Keratinocyte (primary cell): ENCODE data around the gene PPP1R14B. TPM values are rescaled to one million over a fixed set of nuclear protein-coding genes. Genes with fewer than 3 reads are reported as not detected.

Experiments used
- DNase-seq: peaks from one replicate; pipeline ENCODE4 v3.0.0-alpha.2; 2011; ENCODE audit warnings: low read depth, missing footprints, low spot score
- FAIRE-seq: peaks from 2 replicates; lab custom pipeline; 2011; peaks lifted over from hg19 to GRCh38; lab: Jason Lieb, UNC
- H2AFZ ChIP-seq: 2 replicates; pipeline ENCODE4 v1.6.0; 2012; ENCODE audit warnings: low read length, control low read depth, inconsistent platforms; ENCODE audit not compliant: control insufficient read depth
- H3K27ac ChIP-seq: 2 replicates; pipeline ENCODE4 v1.5.1; 2011; ENCODE audit warnings: low read length; ENCODE audit not compliant: control insufficient read depth, insufficient read depth
- H3K27me3 ChIP-seq: 3 replicates; pipeline ENCODE4 v1.6.0; 2011; ENCODE audit warnings: low read length; ENCODE audit not compliant: control insufficient read depth, insufficient read depth; ENCODE audit errors: extremely low read depth
- H3K36me3 ChIP-seq, 2 experiments: 2 replicates in 1 of 2; 3 replicates in 1 of 2; pipeline ENCODE4 v1.5.1; 2011; ENCODE audit warnings: low read length in 2 of 2, mild to moderate bottlenecking in 1 of 2; ENCODE audit not compliant: control insufficient read depth in 2 of 2, insufficient read depth in 2 of 2; ENCODE audit errors: extremely low read depth in 1 of 2
- H3K4me1 ChIP-seq: 3 replicates; pipeline ENCODE4 v1.5.1; 2011; ENCODE audit warnings: low read length; ENCODE audit not compliant: control insufficient read depth, insufficient read depth; ENCODE audit errors: extremely low read depth
- H3K4me2 ChIP-seq: 3 replicates; pipeline ENCODE4 v1.6.0; 2011; ENCODE audit warnings: low read depth, low read length; ENCODE audit not compliant: control insufficient read depth, insufficient read depth; ENCODE audit errors: extremely low read depth
- H3K4me3 ChIP-seq, 3 experiments: fragments of 200-600 bp in 1 of 3; sonication (generic) in 1 of 3; 2 replicates in 2 of 3; 3 replicates in 1 of 3; pipeline ENCODE4 v1.5.1; 2011 to 2016; ENCODE audit warnings: low read length in 3 of 3, mild to moderate bottlenecking in 3 of 3, control low read depth in 2 of 3, inconsistent platforms in 1 of 3, low read depth in 1 of 3, mixed read lengths in 1 of 3, mixed run types in 1 of 3, moderate library complexity in 1 of 3; ENCODE audit not compliant: control insufficient read depth in 2 of 3, insufficient read depth in 2 of 3; ENCODE audit errors: extremely low read depth in 1 of 3
- H3K79me2 ChIP-seq: 2 replicates; pipeline ENCODE4 v1.6.0; 2012; ENCODE audit warnings: low read length; ENCODE audit not compliant: control insufficient read depth, insufficient read depth
- H3K9ac ChIP-seq: 3 replicates; pipeline ENCODE4 v1.6.0; 2011; ENCODE audit warnings: low read length; ENCODE audit not compliant: control insufficient read depth, insufficient read depth; ENCODE audit errors: extremely low read depth
- H3K9me1 ChIP-seq: 3 replicates; pipeline ENCODE4 v1.6.0; 2011; ENCODE audit warnings: low read length; ENCODE audit not compliant: control insufficient read depth, insufficient read depth; ENCODE audit errors: extremely low read depth
- H3K9me3 ChIP-seq: 2 replicates; pipeline ENCODE4 v1.5.1; 2012; ENCODE audit warnings: low read depth, low read length; ENCODE audit not compliant: control insufficient read depth
- H4K20me1 ChIP-seq: 3 replicates; pipeline ENCODE4 v1.6.0; 2011; ENCODE audit warnings: low read length; ENCODE audit not compliant: control insufficient read depth, insufficient read depth; ENCODE audit errors: extremely low read depth
- CTCF ChIP-seq, 3 experiments: IDR thresholded peaks in 1 of 3; conservative IDR thresholded peaks in 1 of 3; optimal IDR thresholded peaks in 1 of 3; 2 replicates in 2 of 3; 3 replicates in 1 of 3; pipeline versions ENCODE3 to v1.5.1; 2011; ENCODE audit warnings: low read length in 3 of 3, mild to moderate bottlenecking in 3 of 3, moderate library complexity in 2 of 3, control low read depth in 1 of 3, inconsistent platforms in 1 of 3; ENCODE audit not compliant: insufficient read depth in 2 of 3; ENCODE audit errors: extremely low read depth in 1 of 3
- EZH2 ChIP-seq: IDR thresholded peaks from one replicate; pipeline ENCODE4 v1.6.1; 2012; ENCODE audit warnings: inconsistent platforms, mild to moderate bottlenecking, low read length, moderate library complexity
- dilution Hi-C: fragments of 300-500 bp; cut with MboI; formaldehyde crosslinking; loops from one replicate; pipeline ENCODE4 v1.7.0; 2020; ENCODE audit warnings: low sequenced_read_pairs; ENCODE audit not compliant: extremely low pct_ligation_motif_present
- polyA plus RNA-seq, 5 experiments: library from polyadenylated mRNA; depleted of rRNA in 3 of 5; stranded (reverse) in 3 of 5; stranded (forward) in 1 of 5; unstranded in 1 of 5; fragments of >200 nt; gene quantifications; 1 replicate in 1 of 5; 2 replicates in 3 of 5; 3 replicates in 1 of 5; pipeline versions ENCODE4 v1.2.1 to v1.2.3, GENCODE V29; 2011 to 2012; ENCODE audit warnings: missing spikeins in 2 of 5, low read depth in 1 of 5, low replicate concordance in 1 of 5

Gene PPP1R14B
- polyA plus RNA-seq, 1 donor (not counting 4 experiments of a cell fraction or from before 2014, with no cell fraction given), result 208 TPM

- peaks cover 6% of the 10 kb centered on the region for H3K4me1 ChIP-seq
- TF ChIP-seq CTCF (optimal IDR thresholded peaks at IDR 0.05 in 1 of 3, IDR thresholded peaks at IDR 0.05 in 1 of 3, conservative IDR thresholded peaks at IDR 0.05 in 1 of 3; ENCODE audit: extremely low read depth in 1 of 3, insufficient read depth in 2 of 3, low read length in 3 of 3), result no peak
- TF ChIP-seq EZH2, result peak; percentile 58
- no peaks in the 10 kb centered on the region for H4K20me1 ChIP-seq
- H3K36me3 ChIP-seq, result peaks cover 0 to 4% of the 10 kb centered on the region in 2 experiments
- peak within 1 kb of the TSS; percentile 48 for H3K4me2 ChIP-seq
- H3K27me3 ChIP-seq, result peaks cover 34% of the 10 kb centered on the region
- DNase-seq, result no peak
- FAIRE-seq, result no peak
- H3K27ac ChIP-seq, result no peak within 1 kb of the TSS
- no peaks in the 10 kb centered on the region for H3K9me1 ChIP-seq
- H3K4me3 ChIP-seq, result peak within 1 kb of the TSS; percentile 8 to 34 (median 25)
- no peak within 1 kb of the TSS for H2AFZ ChIP-seq
- dilution Hi-C loops, result no loop called here
- no peaks in the 10 kb centered on the region for H3K9me3 ChIP-seq
- H3K79me2 ChIP-seq, result no peaks in the 10 kb centered on the region
- no peak within 1 kb of the TSS for H3K9ac ChIP-seq
Measured at GRCh38 chr11:64291262-64291751, 44.6 kb upstream of the PPP1R14B start, which contains the start of gene KCNK4. TSS of gene KCNK4 (plus strand) at chr11:64291302. CDS start at chr11:64293019, 1,717 bp downstream.

GRCh38 chr11:64290352-64291261 is 43.9 kb upstream of the PPP1R14B start:
- H3K27ac ChIP-seq, result no peak overlapping the region
- peaks cover 0 to 4% of the 10 kb centered on the region in 2 experiments for H3K36me3 ChIP-seq
- no peaks in the 10 kb centered on the region for H4K20me1 ChIP-seq
- H3K79me2 ChIP-seq, result no peaks in the 10 kb centered on the region
- no peak overlapping the region for H3K9ac ChIP-seq
- peaks cover 34% of the 10 kb centered on the region for H3K27me3 ChIP-seq
- peaks cover 10% of the 10 kb centered on the region for H3K4me1 ChIP-seq
- H2AFZ ChIP-seq, result no peak overlapping the region
- H3K4me3 ChIP-seq, result no peak overlapping the region
- no peaks in the 10 kb centered on the region for H3K9me3 ChIP-seq
- TF ChIP-seq EZH2, result peak; percentile 32
- no peak for TF ChIP-seq CTCF (optimal IDR thresholded peaks at IDR 0.05 in 1 of 3, IDR thresholded peaks at IDR 0.05 in 1 of 3, conservative IDR thresholded peaks at IDR 0.05 in 1 of 3; ENCODE audit: extremely low read depth in 1 of 3, insufficient read depth in 2 of 3, low read length in 3 of 3)
- peak; percentile 34 for FAIRE-seq
- H3K4me2 ChIP-seq, result no peak overlapping the region
- dilution Hi-C loops, result no loop called here
- DNase-seq, result no peak
- H3K9me1 ChIP-seq, result no peaks in the 10 kb centered on the region
